HG03108 (cell line): ENCODE data around the gene MIF.

Source experiments
- ATAC-seq: cut with Tn5 transposase; IDR thresholded peaks from one replicate; pipeline ENCODE4 v1.9.1; 2021; ENCODE audit warnings: moderate library complexity; ENCODE audit not compliant: unreplicated experiment

MIF gene

GRCh38 chr22:23875801-23876200, 18.4 kb upstream of the MIF start:
- no peak for ATAC-seq

- no peak for ATAC-seq
Observed at GRCh38 chr22:23877566-23877965, 16.6 kb upstream of the MIF start.

- no peak for ATAC-seq
Observed at GRCh38 chr22:23878219-23878618, 16.0 kb upstream of the MIF start.

DNA sequence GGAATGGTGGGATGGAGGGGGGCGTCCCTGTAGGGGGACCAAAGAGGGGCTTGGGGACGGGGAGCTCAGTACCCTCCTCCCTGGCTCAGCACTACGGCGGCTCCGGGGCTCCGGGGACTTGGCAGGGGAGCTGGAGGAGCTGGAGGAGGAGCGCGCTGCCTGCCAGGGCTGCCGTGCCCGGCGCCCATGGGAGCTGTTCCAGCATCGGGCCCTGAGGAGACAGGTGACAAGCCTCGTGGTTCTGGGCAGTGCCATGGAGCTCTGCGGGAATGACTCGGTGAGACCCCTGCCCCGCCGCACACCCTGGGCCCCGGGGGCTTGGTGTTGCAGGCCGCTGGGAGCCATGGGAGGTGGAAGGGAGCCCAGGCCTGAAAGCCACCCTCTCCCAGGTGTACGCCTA, 11.8 kb upstream of the MIF start:
- ATAC-seq: no peak

- no peak for ATAC-seq
Observed at GRCh38 chr22:23883658-23884057, 10.5 kb upstream of the MIF start.

DNA sequence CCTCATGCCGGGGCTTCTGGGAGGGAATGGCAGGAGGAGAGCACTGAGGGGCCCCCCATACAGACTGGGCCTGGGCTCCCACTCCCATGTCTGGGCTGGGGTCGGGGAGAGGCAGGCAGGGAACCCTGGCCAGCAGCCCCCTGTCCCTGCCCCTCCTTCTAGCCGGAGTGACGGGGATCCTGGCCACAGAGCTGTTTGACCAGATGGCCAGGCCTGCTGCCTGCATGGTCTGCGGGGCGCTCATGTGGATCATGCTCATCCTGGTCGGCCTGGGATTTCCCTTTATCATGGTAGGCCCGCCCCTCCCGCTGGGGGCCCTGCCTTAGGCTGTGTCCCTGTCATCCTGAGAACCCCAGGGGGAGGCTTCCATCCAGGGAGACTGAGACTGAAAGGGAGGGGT, 10.0 kb upstream of the MIF start:
- no peak for ATAC-seq

- no peak for ATAC-seq
Observed at GRCh38 chr22:23888615-23889401, 5.4 kb upstream of the MIF start.

DNA sequence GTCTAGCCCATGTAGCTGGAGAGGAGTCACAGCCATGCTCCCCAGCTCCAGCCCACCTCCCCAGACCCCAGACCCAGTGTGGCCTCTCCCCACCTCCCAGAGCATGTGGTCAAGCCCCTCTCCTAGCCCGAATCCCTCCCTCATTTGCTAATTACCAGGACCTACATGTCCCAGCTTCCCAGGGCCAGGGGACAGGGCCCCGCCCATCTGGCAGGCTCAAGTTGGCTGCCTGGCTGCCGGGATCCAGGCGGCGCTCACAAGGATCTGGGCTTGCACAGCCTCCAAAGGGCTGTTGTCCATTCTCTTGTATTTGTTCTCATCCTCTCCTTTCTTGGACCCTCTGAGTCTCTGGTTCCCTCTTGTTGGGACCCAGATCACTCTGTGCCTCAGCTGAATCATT, 4.6 kb upstream of the MIF start:
- ATAC-seq: no peak

DNA sequence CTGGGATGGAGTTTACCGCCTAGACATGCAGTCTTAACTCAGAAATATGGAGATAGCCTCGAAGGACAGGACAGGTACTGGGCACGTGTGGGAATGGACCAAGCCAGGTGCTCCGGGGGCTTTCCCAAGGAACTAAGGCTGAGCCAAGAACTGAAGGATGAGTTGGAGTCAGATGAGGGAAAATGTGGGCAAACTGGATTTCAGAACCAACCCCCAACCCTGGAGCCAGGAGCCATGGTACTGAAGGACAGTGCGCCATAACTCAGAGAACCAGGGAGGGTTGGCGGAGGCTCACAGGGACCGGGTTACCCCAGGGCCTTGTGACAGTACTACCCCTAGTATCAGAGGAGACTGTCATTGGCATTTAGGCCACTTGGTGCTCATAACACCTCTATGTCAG, 2.5 kb upstream of the MIF start:
- no peak for ATAC-seq

- ATAC-seq: no peak
Observed at GRCh38 chr22:23892130-23892529, 2.1 kb upstream of the MIF start.

DNA sequence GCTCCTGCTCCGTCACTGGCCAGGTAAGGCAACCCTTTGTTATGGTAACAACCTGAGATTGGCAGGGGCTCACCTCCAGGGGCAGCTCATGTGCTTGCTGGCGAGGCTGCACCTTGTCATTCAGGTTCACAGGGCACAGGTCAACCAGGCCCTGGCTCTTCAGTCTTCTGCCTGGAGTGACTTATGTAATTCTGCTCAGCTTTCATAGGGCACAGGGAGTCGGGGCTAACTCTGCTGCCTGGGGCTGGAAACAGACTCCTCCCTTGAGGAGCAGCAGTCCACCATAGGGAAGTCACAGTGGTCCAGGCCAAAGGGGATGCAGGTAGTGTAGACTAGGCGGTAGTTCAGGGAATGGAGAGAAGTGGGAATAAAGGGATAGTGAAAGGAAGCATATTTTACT, 1.5 kb upstream of the MIF start:
- no peak for ATAC-seq

DNA sequence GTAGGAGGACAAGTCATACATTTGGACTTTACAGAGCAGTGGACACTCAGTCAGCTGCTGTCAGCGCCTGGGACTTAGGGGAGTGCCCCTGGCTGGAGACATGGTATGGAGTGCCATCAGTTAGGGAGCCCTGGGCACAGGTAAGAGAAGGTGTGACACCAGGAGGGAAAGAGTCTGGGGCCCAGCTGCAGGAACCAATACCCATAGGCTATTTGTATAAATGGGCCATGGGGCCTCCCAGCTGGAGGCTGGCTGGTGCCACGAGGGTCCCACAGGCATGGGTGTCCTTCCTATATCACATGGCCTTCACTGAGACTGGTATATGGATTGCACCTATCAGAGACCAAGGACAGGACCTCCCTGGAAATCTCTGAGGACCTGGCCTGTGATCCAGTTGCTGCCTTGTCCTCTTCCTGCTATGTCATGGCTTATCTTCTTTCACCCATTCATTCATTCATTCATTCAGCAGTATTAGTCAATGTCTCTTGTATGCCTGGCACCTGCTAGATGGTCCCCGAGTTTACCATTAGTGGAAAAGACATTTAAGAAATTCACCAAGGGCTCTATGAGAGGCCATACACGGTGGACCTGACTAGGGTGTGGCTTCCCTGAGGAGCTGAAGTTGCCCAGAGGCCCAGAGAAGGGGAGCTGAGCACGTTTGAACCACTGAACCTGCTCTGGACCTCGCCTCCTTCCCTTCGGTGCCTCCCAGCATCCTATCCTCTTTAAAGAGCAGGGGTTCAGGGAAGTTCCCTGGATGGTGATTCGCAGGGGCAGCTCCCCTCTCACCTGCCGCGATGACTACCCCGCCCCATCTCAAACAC, 850 bp upstream of the MIF start:
- no peak for ATAC-seq

GRCh38 chr22:23894710-23895598, 771 bp downstream of the MIF start:
- ATAC-seq: peak; percentile 18

DNA sequence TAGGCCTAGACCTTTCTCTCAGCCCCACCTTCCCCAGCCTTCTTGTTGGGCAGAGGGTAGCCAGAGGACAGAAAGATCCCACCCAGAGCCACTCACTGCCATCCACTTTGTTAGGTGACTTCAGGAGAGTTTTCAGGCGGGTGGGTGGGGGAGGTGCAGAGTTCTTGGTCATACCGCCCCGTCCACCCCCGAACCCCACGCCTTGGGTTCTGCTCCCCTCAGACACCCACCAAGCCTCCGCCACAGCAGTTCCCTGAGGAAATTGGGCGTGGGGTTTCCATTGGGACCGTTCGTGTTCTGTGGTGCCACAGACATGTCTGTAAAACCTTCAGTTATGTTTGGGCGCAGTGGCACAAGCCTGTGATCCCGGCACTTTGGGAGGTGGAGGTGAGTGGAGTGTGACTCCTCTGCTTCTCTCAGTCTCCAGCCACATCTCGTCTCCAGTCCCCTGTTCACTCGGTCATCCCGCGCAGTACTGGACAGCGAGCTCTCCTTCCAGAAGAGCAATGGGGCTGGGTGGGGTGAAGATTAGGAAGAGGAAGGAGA, 1.5 kb downstream of the MIF start:
- no peak for ATAC-seq

DNA sequence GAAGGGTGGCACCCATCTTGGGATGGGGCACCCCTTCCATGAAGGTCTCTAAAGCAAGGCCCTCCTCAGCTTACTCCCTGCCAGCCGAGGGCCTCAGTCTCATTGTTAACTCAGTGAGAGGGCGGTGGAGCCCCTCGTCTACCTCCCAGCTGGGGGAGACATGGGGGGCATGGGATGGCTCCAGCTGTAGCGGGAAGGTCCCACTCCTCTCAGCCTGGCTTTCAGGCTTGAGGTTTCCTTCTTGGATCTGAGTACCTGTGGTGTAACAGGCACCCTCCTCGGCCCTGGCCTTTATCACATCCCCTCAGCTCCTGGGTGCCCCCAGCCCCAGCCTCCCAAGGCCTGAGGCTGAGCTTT, 2.0 kb downstream of the MIF start:
- no peak for ATAC-seq

GRCh38 chr22:23896523-23897186, 2.5 kb downstream of the MIF start:
- no peak for ATAC-seq

GRCh38 chr22:23897320-23897719, 3.1 kb downstream of the MIF start:
- ATAC-seq: no peak

- no peak for ATAC-seq
Observed at GRCh38 chr22:23898006-23898974, 4.1 kb downstream of the MIF start.

DNA sequence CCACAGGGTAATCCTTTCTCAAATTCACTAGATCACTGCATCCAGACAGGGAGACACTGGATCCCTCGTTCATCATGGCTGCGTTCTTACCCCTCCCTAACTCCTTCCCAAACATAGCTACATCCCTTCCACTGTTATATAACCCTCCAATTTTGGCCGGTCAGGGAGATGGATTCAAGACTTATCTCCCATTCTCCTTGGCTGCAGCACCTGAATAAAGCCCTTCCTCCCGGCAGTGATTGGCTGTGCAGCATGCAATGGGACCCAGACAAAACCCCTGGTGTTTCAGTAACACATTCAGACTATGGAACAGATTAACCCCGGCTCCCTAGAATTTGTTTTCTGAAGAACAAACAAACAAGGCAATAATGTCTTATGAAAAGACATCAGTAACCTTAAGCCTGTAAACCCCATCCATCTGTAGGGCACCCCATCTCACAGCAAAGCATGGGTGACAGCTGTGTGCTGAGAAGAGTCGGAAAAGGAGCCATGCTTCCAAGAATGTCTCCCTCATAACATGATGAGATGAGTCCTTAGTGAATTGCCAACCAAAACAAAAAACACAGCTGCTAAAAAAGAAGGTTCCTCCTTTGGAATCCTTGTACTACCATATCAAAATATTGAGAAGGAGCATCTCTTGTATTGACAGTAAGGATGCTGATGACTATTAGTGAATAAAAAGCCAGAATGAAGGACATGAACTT, 5.0 kb downstream of the MIF start:
- ATAC-seq: no peak
